ENCODE data around the gene CDH3. TPM values are rescaled to one million over a fixed set of nuclear protein-coding genes. Genes with fewer than 3 reads are reported as not detected.

The CDH3 gene
- total and polyA plus RNA-seq, 10 of the 15 experiments (the other 5 are each of a cell fraction or from before 2014, with no cell fraction given) = 0.05 to 0.44 (median 0.12) TPM; not detected in 5

GRCh38 chr16:68642436-68643101 lies 2.5 kb upstream of the CDH3 start:
- Histone ChIP-seq H3K4me3 (no peak overlapping the region), H3K9ac (ENCODE audit: control insufficient read depth, insufficient read depth, low read length) (no peak overlapping the region), H2AFZ (ENCODE audit: control insufficient read depth, low read depth, low read length) (no peak overlapping the region), H3K36me3 (ENCODE audit: control insufficient read depth in 2 of 2, insufficient read depth in 2 of 2, low read length in 1 of 2) (no peaks in the 10 kb centered on the region), H4K20me1 (ENCODE audit: control insufficient read depth, insufficient read depth) (no peaks in the 10 kb centered on the region), H3K27me3 (replicated peaks in 1 of 2; ENCODE audit: control insufficient read depth in 2 of 2, insufficient read depth in 2 of 2, low read length in 1 of 2) (peaks cover 9 to 16% of the 10 kb centered on the region in 2 experiments), H3K79me2 (ENCODE audit: control insufficient read depth, insufficient read depth, low read length) (no peaks in the 10 kb centered on the region), H3K4me2 (ENCODE audit: control insufficient read depth, insufficient read depth) (no peak overlapping the region), H3K9me3 (replicated peaks; ENCODE audit: control insufficient read depth, insufficient read depth, low read length) (no peaks in the 10 kb centered on the region; the same call in 2 of the 3 replicates), H3K27ac (ENCODE audit: control insufficient read depth, insufficient read depth) (no peak overlapping the region), H3K4me1 (ENCODE audit: control insufficient read depth, insufficient read depth, low read length) (no peaks in the 10 kb centered on the region)
- ATAC-seq = no peak
- WGBS (ENCODE audit: insufficient coverage, insufficient replicate concordance, low lambda C conversion rate, missing lambda C conversion rate) = 50% methylated on average over 50 of the region's 51 CpGs
- RAD21 ChIA-PET (ENCODE audit: unreplicated experiment) = no interaction called here
- FAIRE-seq = no peak
- SMC1A ChIA-PET (ENCODE audit: uncharacterized antibody, unreplicated experiment) = no interaction called here
- CTCF ChIA-PET = no interaction called here
- intact Hi-C loops (cut with micrococcal nuclease; ENCODE audit: unreplicated experiment) = no loop called here
- no peak for DNase-seq (ENCODE audit: low read depth, low spot score)
- POLR2A ChIA-PET = no interaction called here
- in situ Hi-C loops (cut with MboI) = no loop called here
- no TSS peak for BruUV-seq (replicated peaks)
- TF ChIP-seq, protein P1, sequence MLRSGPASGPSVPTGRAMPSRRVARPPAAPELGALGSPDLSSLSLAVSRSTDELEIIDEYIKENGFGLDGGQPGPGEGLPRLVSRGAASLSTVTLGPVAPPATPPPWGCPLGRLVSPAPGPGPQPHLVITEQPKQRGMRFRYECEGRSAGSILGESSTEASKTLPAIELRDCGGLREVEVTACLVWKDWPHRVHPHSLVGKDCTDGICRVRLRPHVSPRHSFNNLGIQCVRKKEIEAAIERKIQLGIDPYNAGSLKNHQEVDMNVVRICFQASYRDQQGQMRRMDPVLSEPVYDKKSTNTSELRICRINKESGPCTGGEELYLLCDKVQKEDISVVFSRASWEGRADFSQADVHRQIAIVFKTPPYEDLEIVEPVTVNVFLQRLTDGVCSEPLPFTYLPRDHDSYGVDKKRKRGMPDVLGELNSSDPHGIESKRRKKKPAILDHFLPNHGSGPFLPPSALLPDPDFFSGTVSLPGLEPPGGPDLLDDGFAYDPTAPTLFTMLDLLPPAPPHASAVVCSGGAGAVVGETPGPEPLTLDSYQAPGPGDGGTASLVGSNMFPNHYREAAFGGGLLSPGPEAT (IDR thresholded peaks at IDR 0.05; ENCODE audit: low read depth) = no peak
- TF ChIP-seq ZBTB40 (IDR thresholded peaks at IDR 0.05; ENCODE audit: borderline replicate concordance) = no peak
- TF ChIP-seq CUX1 (IDR thresholded peaks at IDR 0.05; ENCODE audit: insufficient replicate concordance, low read depth, low read length) = no peak
- no peak for TF ChIP-seq HDAC6 (IDR thresholded peaks at IDR 0.05; ENCODE audit: unreplicated experiment)
- TF ChIP-seq NBN (IDR thresholded peaks at IDR 0.05) = no peak
- TF ChIP-seq ZBTB4 (CRISPR knock-in tag; IDR thresholded peaks at IDR 0.05) = no peak
